Loucy (cell line): ENCODE data around the gene B4GALNT3.

Source experiments
- EZH2phosphoT487 ChIP-seq: fragments of 200-600 bp; IDR thresholded peaks from 2 replicates; pipeline ENCODE4 v1.6.1; 2018; ENCODE audit warnings: antibody characterized with exemption, mild to moderate bottlenecking, moderate library complexity, borderline replicate concordance
- TF ChIP-seq, protein P1 (sequence below): fragments of 200-600 bp; sonication (generic); conservative IDR thresholded peaks from 2 replicates; pipeline ENCODE4 v1.5.1; 2014; ENCODE audit warnings: mild to moderate bottlenecking, antibody characterized with exemption, low read length

DNA sequence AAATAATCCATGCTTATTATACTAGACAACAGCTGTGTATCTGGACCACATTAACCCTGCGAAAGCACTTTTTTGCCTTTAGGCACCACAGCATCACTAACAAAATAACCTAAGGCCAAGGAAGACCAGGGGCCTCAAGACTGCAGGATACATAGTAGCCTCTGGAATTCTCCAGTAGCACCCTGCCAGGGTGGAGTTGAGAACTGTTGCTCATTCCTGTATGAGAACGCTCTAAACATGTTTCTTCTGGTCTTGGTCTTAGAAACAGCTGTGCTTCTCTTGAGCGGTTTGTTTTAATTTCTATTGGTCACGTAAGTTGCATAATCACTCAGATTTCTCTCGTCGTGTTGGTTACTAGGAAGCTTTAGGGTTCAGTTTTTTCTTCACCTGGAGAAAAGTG is 7.9 kb downstream of the B4GALNT3 start:
- TF ChIP-seq, protein P1, sequence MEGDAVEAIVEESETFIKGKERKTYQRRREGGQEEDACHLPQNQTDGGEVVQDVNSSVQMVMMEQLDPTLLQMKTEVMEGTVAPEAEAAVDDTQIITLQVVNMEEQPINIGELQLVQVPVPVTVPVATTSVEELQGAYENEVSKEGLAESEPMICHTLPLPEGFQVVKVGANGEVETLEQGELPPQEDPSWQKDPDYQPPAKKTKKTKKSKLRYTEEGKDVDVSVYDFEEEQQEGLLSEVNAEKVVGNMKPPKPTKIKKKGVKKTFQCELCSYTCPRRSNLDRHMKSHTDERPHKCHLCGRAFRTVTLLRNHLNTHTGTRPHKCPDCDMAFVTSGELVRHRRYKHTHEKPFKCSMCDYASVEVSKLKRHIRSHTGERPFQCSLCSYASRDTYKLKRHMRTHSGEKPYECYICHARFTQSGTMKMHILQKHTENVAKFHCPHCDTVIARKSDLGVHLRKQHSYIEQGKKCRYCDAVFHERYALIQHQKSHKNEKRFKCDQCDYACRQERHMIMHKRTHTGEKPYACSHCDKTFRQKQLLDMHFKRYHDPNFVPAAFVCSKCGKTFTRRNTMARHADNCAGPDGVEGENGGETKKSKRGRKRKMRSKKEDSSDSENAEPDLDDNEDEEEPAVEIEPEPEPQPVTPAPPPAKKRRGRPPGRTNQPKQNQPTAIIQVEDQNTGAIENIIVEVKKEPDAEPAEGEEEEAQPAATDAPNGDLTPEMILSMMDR, result no peak
- TF ChIP-seq EZH2phosphoT487, result no peak
